ENCODE measurements around the gene SDC1.

GRCh38 chr2:20210462-20210861, 14.5 kb downstream of the SDC1 start:
- TF ChIP-seq CTCF (IDR thresholded peaks at IDR 0.05) (no peak), POLR2AphosphoS5 (IDR thresholded peaks at IDR 0.05) (no peak), POLR2A (IDR thresholded peaks at IDR 0.05) (no peak), EP300 (IDR thresholded peaks at IDR 0.05) (no peak)

Data from upper lobe of left lung (tissue), 4 donors.